Brain microvascular endothelial cell (primary cell): ENCODE measurements around the gene SMLR1.
A peak's percentile ranks its signal among the peaks of the same experiment; 100 is the strongest.
"Not testable (repeated sequence)": the region's sequence is repeated elsewhere in the genome, so short reads cannot be mapped to it uniquely, and the experiment has no call there.

Experiments used
- DNase-seq: peaks from one replicate; pipeline ENCODE4 v3.0.0-alpha.2; 2020
- H3K27ac ChIP-seq: fragments of 250-450 bp; sonication (Bioruptor Pico); 2 replicates; pipeline ENCODE4 v1.5.1; 2020; ENCODE audit warnings: mild to moderate bottlenecking, moderate library complexity
- H3K27me3 ChIP-seq: fragments of 250-450 bp; sonication (Bioruptor Pico); replicated peaks from 2 replicates; pipeline ENCODE4 v1.5.1; 2020; ENCODE audit warnings: mild to moderate bottlenecking
- H3K36me3 ChIP-seq: fragments of 250-450 bp; sonication (Bioruptor Pico); replicated peaks from 2 replicates; pipeline ENCODE4 v1.5.1; 2020; ENCODE audit warnings: mild to moderate bottlenecking
- H3K4me3 ChIP-seq: 2 replicates; pipeline ENCODE4 v1.5.1; 2011; ENCODE audit warnings: low read depth, mild to moderate bottlenecking, control low read depth, low read length, moderate library complexity
- in situ Hi-C: cut with HindIII; loops from 2 replicates; pipeline ENCODE4 v1.10.0; 2017; ENCODE audit warnings: low sequenced_read_pairs, low pct_ligation_motif_present
- TF ChIP-seq, protein P1 (sequence below): IDR thresholded peaks from 2 replicates; pipeline ENCODE4 v1.5.1; 2011; ENCODE audit warnings: low read depth, mild to moderate bottlenecking, moderate library complexity, low read length, control low read depth, inconsistent platforms; ENCODE audit errors: missing control alignments

SMLR1 gene

GRCh38 chr6:130796313-130796905, 30.8 kb upstream of the SMLR1 start:
- Histone ChIP-seq H3K36me3 (no peaks in the 10 kb centered on the region), H3K27ac (no peak overlapping the region), H3K27me3 (no peaks in the 10 kb centered on the region), H3K4me3 (no peak overlapping the region)
- TF ChIP-seq, protein P1, sequence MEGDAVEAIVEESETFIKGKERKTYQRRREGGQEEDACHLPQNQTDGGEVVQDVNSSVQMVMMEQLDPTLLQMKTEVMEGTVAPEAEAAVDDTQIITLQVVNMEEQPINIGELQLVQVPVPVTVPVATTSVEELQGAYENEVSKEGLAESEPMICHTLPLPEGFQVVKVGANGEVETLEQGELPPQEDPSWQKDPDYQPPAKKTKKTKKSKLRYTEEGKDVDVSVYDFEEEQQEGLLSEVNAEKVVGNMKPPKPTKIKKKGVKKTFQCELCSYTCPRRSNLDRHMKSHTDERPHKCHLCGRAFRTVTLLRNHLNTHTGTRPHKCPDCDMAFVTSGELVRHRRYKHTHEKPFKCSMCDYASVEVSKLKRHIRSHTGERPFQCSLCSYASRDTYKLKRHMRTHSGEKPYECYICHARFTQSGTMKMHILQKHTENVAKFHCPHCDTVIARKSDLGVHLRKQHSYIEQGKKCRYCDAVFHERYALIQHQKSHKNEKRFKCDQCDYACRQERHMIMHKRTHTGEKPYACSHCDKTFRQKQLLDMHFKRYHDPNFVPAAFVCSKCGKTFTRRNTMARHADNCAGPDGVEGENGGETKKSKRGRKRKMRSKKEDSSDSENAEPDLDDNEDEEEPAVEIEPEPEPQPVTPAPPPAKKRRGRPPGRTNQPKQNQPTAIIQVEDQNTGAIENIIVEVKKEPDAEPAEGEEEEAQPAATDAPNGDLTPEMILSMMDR = no peak
- DNase-seq = peak; percentile 85
- in situ Hi-C loops = no loop called here

DNA sequence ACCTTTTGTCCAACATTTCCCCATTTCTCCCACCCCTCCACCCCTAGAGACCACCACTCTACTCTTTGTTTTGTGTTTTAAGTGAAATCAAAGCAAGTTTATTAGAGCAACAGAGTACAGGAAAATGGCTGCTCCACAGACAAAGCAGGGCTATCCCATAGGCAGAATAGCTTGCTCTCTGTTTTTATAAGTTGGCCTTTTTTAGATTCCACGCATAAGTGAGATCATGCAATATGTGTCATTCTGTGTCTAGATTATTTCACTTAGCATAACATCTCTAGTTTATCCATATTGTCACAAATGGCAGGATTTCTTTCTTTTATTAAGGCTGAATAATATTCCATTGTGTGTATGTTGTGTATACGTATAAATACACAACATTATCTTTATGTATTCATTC, 30.1 kb upstream of the SMLR1 start:
- TF ChIP-seq, protein P1 = no peak
- in situ Hi-C loops = no loop called here
- peak; percentile 31 for DNase-seq

DNA sequence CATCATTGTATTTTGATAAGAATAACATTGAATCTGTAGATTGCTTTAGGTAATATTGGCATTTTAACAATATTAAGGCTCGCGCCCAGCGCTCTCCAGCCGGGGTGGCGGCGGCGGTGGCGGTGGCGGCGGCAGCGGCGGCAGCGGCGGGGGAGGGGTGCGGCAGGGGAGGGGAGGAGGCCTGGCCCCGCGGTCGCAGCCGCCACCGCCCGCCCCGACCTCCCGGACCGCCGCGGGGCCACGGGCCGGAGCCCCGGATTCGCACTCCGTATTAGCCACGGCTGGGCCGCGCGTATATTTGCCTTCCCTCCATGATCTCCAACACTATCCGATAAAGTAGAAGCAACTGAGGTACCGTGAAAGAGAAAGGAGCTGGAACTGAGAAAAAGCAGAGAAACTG, 25.8 kb upstream of the SMLR1 start:
- H3K36me3 ChIP-seq, H3K27ac ChIP-seq, H3K27me3 ChIP-seq, DNase-seq, H3K4me3 ChIP-seq, in situ Hi-C loops: not testable (repeated sequence)

More for the DNA sequence above, 30.1 kb upstream of the SMLR1 start:
- Histone ChIP-seq H3K27ac (no peak overlapping the region), H3K36me3 (no peaks in the 10 kb centered on the region), H3K4me3 (no peak overlapping the region), H3K27me3 (no peaks in the 10 kb centered on the region)

GRCh38 chr6:130810307-130811030, 16.7 kb upstream of the SMLR1 start:
- no peak overlapping the region for H3K4me3 ChIP-seq
- no peaks in the 10 kb centered on the region for H3K36me3 ChIP-seq
- no peak for DNase-seq
- TF ChIP-seq, protein P1 = no peak
- no peak overlapping the region for H3K27ac ChIP-seq
- in situ Hi-C loops = no loop called here
- H3K27me3 ChIP-seq = no peaks in the 10 kb centered on the region

- DNase-seq = peak; percentile 11
- in situ Hi-C loops = no loop called here
- Histone ChIP-seq H3K36me3 (no peaks in the 10 kb centered on the region), H3K4me3 (no peak overlapping the region), H3K27ac (no peak overlapping the region), H3K27me3 (no peaks in the 10 kb centered on the region)
- TF ChIP-seq, protein P1 = no peak
Observed at GRCh38 chr6:130811932-130812331, 15.3 kb upstream of the SMLR1 start.

GRCh38 chr6:130814506-130814905, 12.7 kb upstream of the SMLR1 start:
- no peaks in the 10 kb centered on the region for H3K36me3 ChIP-seq
- H3K27me3 ChIP-seq = no peaks in the 10 kb centered on the region
- in situ Hi-C loops = no loop called here
- TF ChIP-seq, protein P1 = no peak
- H3K27ac ChIP-seq = no peak overlapping the region
- no peak for DNase-seq
- H3K4me3 ChIP-seq = no peak overlapping the region
